HEK293 (cell line): Measurements from ENCODE around the gene ARMS2.

Experiments used
- MZF1 ChIP-seq: fragments of 450-650 bp; formaldehyde crosslinking; IDR thresholded peaks from 2 replicates; pipeline ENCODE4 v1.5.1; 2017; ENCODE audit warnings: missing biosample characterization, missing genetic modification characterization, borderline replicate concordance
- TF ChIP-seq, protein P1 (sequence below): sonication (generic); formaldehyde crosslinking; IDR thresholded peaks from 2 replicates; pipeline ENCODE4 v1.8.1; 2022; ENCODE audit warnings: mild to moderate bottlenecking, moderate library complexity, missing genetic modification reagents
- TF ChIP-seq, protein P2 (sequence below): fragments of 450-650 bp; formaldehyde crosslinking; IDR thresholded peaks from 2 replicates; pipeline ENCODE4 v1.5.1; 2017; ENCODE audit warnings: missing biosample characterization, missing genetic modification characterization
- TF ChIP-seq, protein P3 (sequence below): fragments of 450-650 bp; formaldehyde crosslinking; IDR thresholded peaks from 2 replicates; pipeline ENCODE4 v1.5.1; 2016; ENCODE audit warnings: missing biosample characterization, missing genetic modification characterization
- TF ChIP-seq, protein P4 (sequence below): fragments of 450-650 bp; formaldehyde crosslinking; IDR thresholded peaks from 2 replicates; pipeline ENCODE4 v1.5.1; 2016; ENCODE audit warnings: missing biosample characterization, missing genetic modification characterization

DNA sequence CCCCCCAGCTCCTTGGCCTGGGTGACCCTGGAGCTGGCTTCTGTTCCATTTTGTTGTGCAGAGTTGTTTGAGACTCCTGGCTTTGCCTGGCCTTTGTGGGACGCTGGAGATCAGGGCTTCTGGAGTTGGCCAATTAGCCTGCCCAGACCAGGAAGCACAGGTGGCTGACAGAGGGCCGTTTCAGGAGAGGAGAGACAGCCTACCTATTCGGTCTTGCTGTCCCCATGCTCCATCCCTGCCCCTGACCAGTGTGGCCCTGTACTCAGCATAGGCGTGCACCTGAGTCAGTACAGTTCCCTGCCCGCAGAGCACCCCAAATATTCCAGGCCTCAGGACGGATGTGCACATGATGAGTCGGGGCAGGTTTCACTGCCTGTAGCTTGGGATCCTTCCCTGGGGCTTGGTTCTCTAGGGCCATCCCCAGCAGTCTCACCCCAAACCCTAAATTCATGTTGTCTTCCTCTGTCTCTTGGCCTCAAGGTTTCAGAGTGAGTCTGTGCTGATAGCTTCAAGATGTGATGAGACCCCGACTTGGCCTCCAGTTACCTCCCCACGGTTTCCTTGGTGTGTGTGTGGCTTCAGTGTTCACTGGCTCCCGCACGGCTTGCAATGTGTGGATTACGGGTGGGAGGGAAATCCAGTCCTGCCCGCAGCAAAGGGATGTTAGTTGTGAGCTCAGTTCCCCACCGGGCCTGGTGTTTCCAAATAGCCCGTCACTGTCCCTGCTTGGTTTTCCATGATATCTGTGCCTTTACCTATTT lies 51.6 kb downstream of the ARMS2 start:
- TF ChIP-seq, protein P1, sequence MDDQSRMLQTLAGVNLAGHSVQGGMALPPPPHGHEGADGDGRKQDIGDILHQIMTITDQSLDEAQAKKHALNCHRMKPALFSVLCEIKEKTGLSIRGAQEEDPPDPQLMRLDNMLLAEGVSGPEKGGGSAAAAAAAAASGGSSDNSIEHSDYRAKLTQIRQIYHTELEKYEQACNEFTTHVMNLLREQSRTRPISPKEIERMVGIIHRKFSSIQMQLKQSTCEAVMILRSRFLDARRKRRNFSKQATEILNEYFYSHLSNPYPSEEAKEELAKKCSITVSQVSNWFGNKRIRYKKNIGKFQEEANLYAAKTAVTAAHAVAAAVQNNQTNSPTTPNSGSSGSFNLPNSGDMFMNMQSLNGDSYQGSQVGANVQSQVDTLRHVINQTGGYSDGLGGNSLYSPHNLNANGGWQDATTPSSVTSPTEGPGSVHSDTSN (CRISPR knock-in tag), result no peak
- TF ChIP-seq, protein P2, sequence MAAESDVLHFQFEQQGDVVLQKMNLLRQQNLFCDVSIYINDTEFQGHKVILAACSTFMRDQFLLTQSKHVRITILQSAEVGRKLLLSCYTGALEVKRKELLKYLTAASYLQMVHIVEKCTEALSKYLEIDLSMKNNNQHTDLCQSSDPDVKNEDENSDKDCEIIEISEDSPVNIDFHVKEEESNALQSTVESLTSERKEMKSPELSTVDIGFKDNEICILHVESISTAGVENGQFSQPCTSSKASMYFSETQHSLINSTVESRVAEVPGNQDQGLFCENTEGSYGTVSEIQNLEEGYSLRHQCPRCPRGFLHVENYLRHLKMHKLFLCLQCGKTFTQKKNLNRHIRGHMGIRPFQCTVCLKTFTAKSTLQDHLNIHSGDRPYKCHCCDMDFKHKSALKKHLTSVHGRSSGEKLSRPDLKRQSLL, result no peak
- TF ChIP-seq MZF1 (tag by site-specific recombination), result no peak
- TF ChIP-seq, protein P3, sequence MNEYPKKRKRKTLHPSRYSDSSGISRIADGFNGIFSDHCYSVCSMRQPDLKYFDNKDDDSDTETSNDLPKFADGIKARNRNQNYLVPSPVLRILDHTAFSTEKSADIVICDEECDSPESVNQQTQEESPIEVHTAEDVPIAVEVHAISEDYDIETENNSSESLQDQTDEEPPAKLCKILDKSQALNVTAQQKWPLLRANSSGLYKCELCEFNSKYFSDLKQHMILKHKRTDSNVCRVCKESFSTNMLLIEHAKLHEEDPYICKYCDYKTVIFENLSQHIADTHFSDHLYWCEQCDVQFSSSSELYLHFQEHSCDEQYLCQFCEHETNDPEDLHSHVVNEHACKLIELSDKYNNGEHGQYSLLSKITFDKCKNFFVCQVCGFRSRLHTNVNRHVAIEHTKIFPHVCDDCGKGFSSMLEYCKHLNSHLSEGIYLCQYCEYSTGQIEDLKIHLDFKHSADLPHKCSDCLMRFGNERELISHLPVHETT (tag by site-specific recombination), result no peak
- TF ChIP-seq, protein P4, sequence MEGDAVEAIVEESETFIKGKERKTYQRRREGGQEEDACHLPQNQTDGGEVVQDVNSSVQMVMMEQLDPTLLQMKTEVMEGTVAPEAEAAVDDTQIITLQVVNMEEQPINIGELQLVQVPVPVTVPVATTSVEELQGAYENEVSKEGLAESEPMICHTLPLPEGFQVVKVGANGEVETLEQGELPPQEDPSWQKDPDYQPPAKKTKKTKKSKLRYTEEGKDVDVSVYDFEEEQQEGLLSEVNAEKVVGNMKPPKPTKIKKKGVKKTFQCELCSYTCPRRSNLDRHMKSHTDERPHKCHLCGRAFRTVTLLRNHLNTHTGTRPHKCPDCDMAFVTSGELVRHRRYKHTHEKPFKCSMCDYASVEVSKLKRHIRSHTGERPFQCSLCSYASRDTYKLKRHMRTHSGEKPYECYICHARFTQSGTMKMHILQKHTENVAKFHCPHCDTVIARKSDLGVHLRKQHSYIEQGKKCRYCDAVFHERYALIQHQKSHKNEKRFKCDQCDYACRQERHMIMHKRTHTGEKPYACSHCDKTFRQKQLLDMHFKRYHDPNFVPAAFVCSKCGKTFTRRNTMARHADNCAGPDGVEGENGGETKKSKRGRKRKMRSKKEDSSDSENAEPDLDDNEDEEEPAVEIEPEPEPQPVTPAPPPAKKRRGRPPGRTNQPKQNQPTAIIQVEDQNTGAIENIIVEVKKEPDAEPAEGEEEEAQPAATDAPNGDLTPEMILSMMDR, result no peak
